Gastroesophageal sphincter (tissue), 4 donors: ENCODE results near the gene TMPRSS11E. TPM values are rescaled to one million over a fixed set of nuclear protein-coding genes. Genes with fewer than 3 reads are reported as not detected.
"Not testable (repeated sequence)": the region's sequence is repeated elsewhere in the genome, so short reads cannot be mapped to it uniquely, and the experiment has no call there.

Experiments used
- ATAC-seq: fragments of 150-250 bp; one replicate; pipeline ENCODE4 v1.9.1; 2016; ENCODE audit warnings: mild to moderate bottlenecking, moderate library complexity
- H3K27ac ChIP-seq, 4 donors: fragments of 200-600 bp; sonication (generic) in 3 of 4; 1 replicate in 3 of 4; 2 replicates in 1 of 4; pipeline ENCODE4 v1.5.1; 2016 to 2019
- H3K27me3 ChIP-seq: fragments of 200-600 bp; sonication (generic); one replicate; pipeline ENCODE4 v1.5.1; 2019
- H3K36me3 ChIP-seq, 2 donors: fragments of 200-600 bp; sonication (generic); one replicate each; pipeline ENCODE4 v1.5.1; 2019; ENCODE audit warnings: control low read depth in 1 of 2
- H3K4me1 ChIP-seq, 3 donors: fragments of 200-600 bp; sonication (generic); 1 replicate in 2 of 3; 2 replicates in 1 of 3; pipeline ENCODE4 v1.5.1; 2016 to 2019; ENCODE audit warnings: control low read depth in 2 of 3
- H3K4me3 ChIP-seq, 2 donors: fragments of 200-600 bp; sonication (generic); one replicate each; pipeline ENCODE4 v1.5.1; 2019; ENCODE audit warnings: mild to moderate bottlenecking in 1 of 2, moderate library complexity in 1 of 2
- H3K9me3 ChIP-seq, 3 donors: fragments of 200-600 bp; sonication (generic); one replicate each; pipeline ENCODE4 v1.5.1; 2017 to 2019; ENCODE audit warnings: control low read depth in 2 of 3
- CTCF ChIP-seq, 4 experiments: fragments of 200-600 bp in 2 of 4; fragments of 450-650 bp in 2 of 4; sonication (generic) in 1 of 4; IDR thresholded peaks; one replicate each; pipeline ENCODE4 v1.5.1; 2017 to 2019; ENCODE audit warnings: antibody characterized with exemption in 4 of 4, mild to moderate bottlenecking in 2 of 4, moderate library complexity in 2 of 4
- EP300 ChIP-seq: sonication (generic); formaldehyde crosslinking; IDR thresholded peaks from one replicate; pipeline ENCODE4 v1.6.1; 2017; ENCODE audit warnings: antibody characterized with exemption, mild to moderate bottlenecking
- POLR2A ChIP-seq, 2 donors: fragments of 450-650 bp; IDR thresholded peaks; one replicate each; pipeline ENCODE4 v1.6.1; 2017; ENCODE audit warnings: antibody characterized with exemption in 2 of 2, mild to moderate bottlenecking in 2 of 2, moderate library complexity in 1 of 2
- POLR2AphosphoS5 ChIP-seq: sonication (generic); formaldehyde crosslinking; IDR thresholded peaks from one replicate; pipeline ENCODE4 v1.6.1; 2017; ENCODE audit warnings: antibody characterized with exemption
- WGBS, 2 donors: methylation state at CpG; one replicate each; pipeline ENCODE4 v1.1.5; 2018; ENCODE audit warnings: low coverage in 1 of 2; 5-methylcytosine and 5-hydroxymethylcytosine counted together
- total RNA-seq, 4 donors: library from RNA; depleted of rRNA; stranded (reverse); fragments of >200 nt; gene quantifications; one replicate each; pipeline ENCODE4 v1.1.0, GENCODE V29; 2016

The TMPRSS11E gene, protein sequence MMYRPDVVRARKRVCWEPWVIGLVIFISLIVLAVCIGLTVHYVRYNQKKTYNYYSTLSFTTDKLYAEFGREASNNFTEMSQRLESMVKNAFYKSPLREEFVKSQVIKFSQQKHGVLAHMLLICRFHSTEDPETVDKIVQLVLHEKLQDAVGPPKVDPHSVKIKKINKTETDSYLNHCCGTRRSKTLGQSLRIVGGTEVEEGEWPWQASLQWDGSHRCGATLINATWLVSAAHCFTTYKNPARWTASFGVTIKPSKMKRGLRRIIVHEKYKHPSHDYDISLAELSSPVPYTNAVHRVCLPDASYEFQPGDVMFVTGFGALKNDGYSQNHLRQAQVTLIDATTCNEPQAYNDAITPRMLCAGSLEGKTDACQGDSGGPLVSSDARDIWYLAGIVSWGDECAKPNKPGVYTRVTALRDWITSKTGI
- total RNA-seq: 10 to 100 TPM in 1 of 4 donors, under 1 TPM in 2, not detected in 1; 0.23 to 13.0 (median 0.31) TPM

GRCh38 chr4:68447201-68447600 lies at the start of gene TMPRSS11E:
Gene TMPRSS11E, plus strand, starts transcription at chr4:68447463. Its CDS starts 50 bp downstream, at chr4:68447513.
- no peak within 1 kb of the TSS for H3K4me3 ChIP-seq
- H3K9me3 ChIP-seq: no peaks in the 10 kb centered on the region
- WGBS, 2 donors: 64 to 65% methylated on average over 3 of the region's 3 CpGs
- no peaks in the 10 kb centered on the region for H3K27me3 ChIP-seq
- no peak for ATAC-seq
- H3K36me3 ChIP-seq: no peaks in the 10 kb centered on the region
- no peak within 1 kb of the TSS for H3K27ac ChIP-seq
- TF ChIP-seq EP300 (no peak), POLR2A (IDR thresholded peaks at IDR 0.05) (no peak), CTCF (IDR thresholded peaks at IDR 0.05) (no peak), POLR2AphosphoS5 (no peak)
- H3K4me1 ChIP-seq: no peaks in the 10 kb centered on the region

DNA sequence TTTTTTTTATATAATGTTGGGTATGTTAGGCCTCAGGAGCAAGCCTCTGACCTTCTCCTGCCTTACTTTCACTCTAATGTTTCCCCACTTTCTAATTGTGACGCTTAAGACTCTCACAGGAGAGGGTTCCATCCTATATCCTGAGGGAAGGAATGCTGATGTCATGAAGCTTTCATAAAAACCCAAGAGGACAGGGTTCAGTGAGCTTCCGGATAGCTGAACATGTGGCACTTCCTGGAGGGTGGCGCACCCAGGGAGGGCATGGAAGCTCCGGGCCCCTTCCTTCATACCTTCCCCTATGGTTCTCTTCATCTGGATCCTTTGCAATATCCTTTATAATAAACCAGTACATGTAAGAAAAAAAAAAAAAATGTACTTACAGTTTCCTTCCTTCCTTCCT lies 48.0 kb upstream of the TMPRSS11E start:
- no peak overlapping the region for H3K27ac ChIP-seq
- no peaks in the 10 kb centered on the region for H3K4me1 ChIP-seq
- no peak overlapping the region for H3K4me3 ChIP-seq
- TF ChIP-seq EP300: no peak
- no peak for TF ChIP-seq POLR2A (IDR thresholded peaks at IDR 0.05)
- no peak for TF ChIP-seq CTCF (IDR thresholded peaks at IDR 0.05)
- TF ChIP-seq POLR2AphosphoS5: no peak
- no peaks in the 10 kb centered on the region for H3K9me3 ChIP-seq
- WGBS, 2 donors: 87 to 90% methylated on average over 3 of the region's 4 CpGs
- no peak for ATAC-seq
- no peaks in the 10 kb centered on the region for H3K36me3 ChIP-seq
- peaks cover 1% of the 10 kb centered on the region for H3K27me3 ChIP-seq

DNA sequence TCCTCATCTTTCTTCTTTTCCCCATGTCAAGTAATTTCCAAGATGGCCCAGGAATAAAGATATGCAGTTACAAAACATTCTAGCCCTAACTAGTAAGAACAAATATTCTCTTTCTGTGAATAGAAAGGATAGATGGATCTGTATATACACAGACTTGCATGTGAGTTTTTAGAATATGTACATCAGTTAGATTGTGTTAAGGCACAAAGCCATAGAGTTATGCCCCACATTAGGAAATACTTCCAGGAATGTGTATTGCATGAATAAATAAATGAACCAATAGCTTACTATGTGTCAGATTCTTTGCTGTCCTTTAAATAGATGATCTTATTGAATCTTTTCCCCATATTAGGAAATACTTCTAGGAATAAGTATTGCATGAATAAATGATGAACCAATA lies 46.0 kb upstream of the TMPRSS11E start:
- TF ChIP-seq EP300 (no peak), CTCF (IDR thresholded peaks at IDR 0.05) (no peak), POLR2A (IDR thresholded peaks at IDR 0.05) (no peak), POLR2AphosphoS5 (no peak)
- Histone ChIP-seq H3K27me3 (no peaks in the 10 kb centered on the region), H3K9me3 (no peaks in the 10 kb centered on the region), H3K27ac (no peak overlapping the region), H3K36me3 (no peaks in the 10 kb centered on the region), H3K4me3 (no peak overlapping the region), H3K4me1 (no peaks in the 10 kb centered on the region)
- ATAC-seq: no peak

GRCh38 chr4:68404153-68404552 lies 43.1 kb upstream of the TMPRSS11E start:
- H3K4me1 ChIP-seq: no peaks in the 10 kb centered on the region
- WGBS, 2 donors: 35 to 42% methylated on average over 2 of the region's 2 CpGs
- TF ChIP-seq POLR2AphosphoS5 (no peak), EP300 (no peak), CTCF (IDR thresholded peaks at IDR 0.05) (no peak), POLR2A (IDR thresholded peaks at IDR 0.05) (no peak)

GRCh38 chr4:68405718-68406478 lies 41.4 kb upstream of the TMPRSS11E start:
- H3K27me3 ChIP-seq, H3K36me3 ChIP-seq: not testable (repeated sequence)
- 71 to 80% methylated on average over 8 to 11 of the region's 13 CpGs for WGBS, 2 donors

More at GRCh38 chr4:68404153-68404552, 43.1 kb upstream of the TMPRSS11E start:
- H3K27me3 ChIP-seq: peaks cover 5% of the 10 kb centered on the region
- H3K4me3 ChIP-seq: no peak overlapping the region
- H3K36me3 ChIP-seq: no peaks in the 10 kb centered on the region
- no peak overlapping the region for H3K27ac ChIP-seq
- no peak for ATAC-seq
- no peaks in the 10 kb centered on the region for H3K9me3 ChIP-seq

More at GRCh38 chr4:68405718-68406478, 41.4 kb upstream of the TMPRSS11E start:
- H3K4me3 ChIP-seq, H3K9me3 ChIP-seq, H3K27ac ChIP-seq, H3K4me1 ChIP-seq, ATAC-seq: not testable (repeated sequence)
